Skeletal muscle satellite cell (primary cell): ENCODE results near the gene TAF13.
A peak's percentile ranks its signal among the peaks of the same experiment; 100 is the strongest.

Experiments
- H3K27me3 ChIP-seq: 2 replicates; pipeline ENCODE4 v1.7.0; 2013; ENCODE audit warnings: low read length; ENCODE audit not compliant: control insufficient read depth, insufficient read depth
- H3K36me3 ChIP-seq: 2 replicates; pipeline ENCODE4 v1.7.0; 2013; ENCODE audit warnings: mild to moderate bottlenecking, control low read depth, low read length; ENCODE audit not compliant: insufficient read depth
- H3K4me1 ChIP-seq: 2 replicates; pipeline ENCODE4 v1.7.0; 2013; ENCODE audit warnings: low read length; ENCODE audit not compliant: control insufficient read depth, insufficient read depth
- H3K4me2 ChIP-seq: 2 replicates; pipeline ENCODE4 v1.7.0; 2013; ENCODE audit warnings: mild to moderate bottlenecking, low read length
- H3K4me3 ChIP-seq: 2 replicates; pipeline ENCODE4 v1.7.0; 2013; ENCODE audit warnings: low read length
- H3K9ac ChIP-seq: 2 replicates; pipeline ENCODE4 v1.7.0; 2013; ENCODE audit warnings: mild to moderate bottlenecking, low read depth, low read length, moderate library complexity
- H3K9me3 ChIP-seq: replicated peaks from 2 replicates; pipeline ENCODE4 v1.7.0; 2013; ENCODE audit warnings: mild to moderate bottlenecking, control low read depth, low read length

The TAF13 gene

GRCh38 chr1:109109906-109110305, 34.1 kb upstream of the TAF13 start:
- no peaks in the 10 kb centered on the region for H3K9me3 ChIP-seq
- H3K27me3 ChIP-seq: peaks cover 34% of the 10 kb centered on the region
- no peak overlapping the region for H3K4me3 ChIP-seq
- H3K9ac ChIP-seq: no peak overlapping the region
- no peaks in the 10 kb centered on the region for H3K36me3 ChIP-seq
- no peak overlapping the region for H3K4me2 ChIP-seq
- peaks cover 21% of the 10 kb centered on the region for H3K4me1 ChIP-seq

GRCh38 chr1:109107785-109108184, 32.0 kb upstream of the TAF13 start:
- Histone ChIP-seq H3K4me2 (no peak overlapping the region), H3K9me3 (no peaks in the 10 kb centered on the region), H3K4me3 (no peak overlapping the region), H3K9ac (no peak overlapping the region), H3K36me3 (no peaks in the 10 kb centered on the region), H3K4me1 (peaks cover 5% of the 10 kb centered on the region), H3K27me3 (peaks cover 13% of the 10 kb centered on the region)

GRCh38 chr1:109105881-109106280, 30.1 kb upstream of the TAF13 start:
- no peak overlapping the region for H3K9ac ChIP-seq
- no peak overlapping the region for H3K4me2 ChIP-seq
- H3K9me3 ChIP-seq: no peaks in the 10 kb centered on the region
- no peaks in the 10 kb centered on the region for H3K36me3 ChIP-seq
- H3K27me3 ChIP-seq: peaks cover 12% of the 10 kb centered on the region
- H3K4me3 ChIP-seq: no peak overlapping the region
- peaks cover 3% of the 10 kb centered on the region for H3K4me1 ChIP-seq

GRCh38 chr1:109104364-109105151, 28.8 kb upstream of the TAF13 start:
- Histone ChIP-seq H3K4me2 (no peak overlapping the region), H3K9ac (no peak overlapping the region), H3K27me3 (peaks cover 4% of the 10 kb centered on the region), H3K36me3 (peaks cover 3% of the 10 kb centered on the region), H3K9me3 (no peaks in the 10 kb centered on the region), H3K4me1 (peaks cover 3% of the 10 kb centered on the region), H3K4me3 (no peak overlapping the region)

GRCh38 chr1:109099938-109100773, 24.4 kb upstream of the TAF13 start:
- Histone ChIP-seq H3K36me3 (peaks cover 11% of the 10 kb centered on the region), H3K4me2 (peak overlapping the region; percentile 82), H3K9ac (peak overlapping the region; percentile 99), H3K27me3 (no peaks in the 10 kb centered on the region), H3K4me1 (peaks cover 3% of the 10 kb centered on the region), H3K4me3 (peak overlapping the region; percentile 95), H3K9me3 (no peaks in the 10 kb centered on the region)

- peaks cover 19% of the 10 kb centered on the region for H3K36me3 ChIP-seq
- peaks cover 16% of the 10 kb centered on the region for H3K4me1 ChIP-seq
- no peaks in the 10 kb centered on the region for H3K27me3 ChIP-seq
- no peak overlapping the region for H3K4me2 ChIP-seq
- H3K4me3 ChIP-seq: no peak overlapping the region
- no peak overlapping the region for H3K9ac ChIP-seq
- no peaks in the 10 kb centered on the region for H3K9me3 ChIP-seq
Observed at GRCh38 chr1:109096120-109096519, 20.3 kb upstream of the TAF13 start.

- H3K9me3 ChIP-seq: no peaks in the 10 kb centered on the region
- H3K36me3 ChIP-seq: peaks cover 19% of the 10 kb centered on the region
- H3K4me3 ChIP-seq: no peak overlapping the region
- no peaks in the 10 kb centered on the region for H3K27me3 ChIP-seq
- no peak overlapping the region for H3K4me2 ChIP-seq
- H3K9ac ChIP-seq: no peak overlapping the region
- H3K4me1 ChIP-seq: peaks cover 16% of the 10 kb centered on the region
Observed at GRCh38 chr1:109095631-109096030, 19.8 kb upstream of the TAF13 start.

GRCh38 chr1:109094871-109095270, 19.1 kb upstream of the TAF13 start:
- no peaks in the 10 kb centered on the region for H3K27me3 ChIP-seq
- no peak overlapping the region for H3K9ac ChIP-seq
- no peak overlapping the region for H3K4me3 ChIP-seq
- H3K4me1 ChIP-seq: peaks cover 21% of the 10 kb centered on the region
- H3K4me2 ChIP-seq: no peak overlapping the region
- H3K9me3 ChIP-seq: no peaks in the 10 kb centered on the region
- H3K36me3 ChIP-seq: peaks cover 16% of the 10 kb centered on the region

GRCh38 chr1:109094377-109094803, 18.6 kb upstream of the TAF13 start:
- H3K9ac ChIP-seq: no peak overlapping the region
- H3K36me3 ChIP-seq: peaks cover 16% of the 10 kb centered on the region
- no peak overlapping the region for H3K4me2 ChIP-seq
- no peaks in the 10 kb centered on the region for H3K27me3 ChIP-seq
- H3K4me1 ChIP-seq: peaks cover 21% of the 10 kb centered on the region
- H3K9me3 ChIP-seq: no peaks in the 10 kb centered on the region
- H3K4me3 ChIP-seq: no peak overlapping the region

GRCh38 chr1:109091839-109092193, 16.0 kb upstream of the TAF13 start:
- peaks cover 16% of the 10 kb centered on the region for H3K36me3 ChIP-seq
- H3K9ac ChIP-seq: peak overlapping the region; percentile 89
- H3K9me3 ChIP-seq: no peaks in the 10 kb centered on the region
- peaks cover 21% of the 10 kb centered on the region for H3K4me1 ChIP-seq
- H3K27me3 ChIP-seq: no peaks in the 10 kb centered on the region
- peak overlapping the region; percentile 87 for H3K4me2 ChIP-seq
- H3K4me3 ChIP-seq: peak overlapping the region; percentile 85

GRCh38 chr1:109091078-109091838, 15.5 kb upstream of the TAF13 start:
- no peaks in the 10 kb centered on the region for H3K9me3 ChIP-seq
- H3K4me1 ChIP-seq: peaks cover 21% of the 10 kb centered on the region
- peak overlapping the region; percentile 85 for H3K4me3 ChIP-seq
- H3K36me3 ChIP-seq: peaks cover 11% of the 10 kb centered on the region
- no peaks in the 10 kb centered on the region for H3K27me3 ChIP-seq
- peak overlapping the region; percentile 89 for H3K9ac ChIP-seq
- peak overlapping the region; percentile 87 for H3K4me2 ChIP-seq
